Measurements from ENCODE around the gene SLC30A10. TPM values are rescaled to one million over a fixed set of nuclear protein-coding genes. Genes with fewer than 3 reads are reported as not detected.

SLC30A10 gene
- total RNA-seq, 1 experiment from 2014 or later = not detected

- TF ChIP-seq TCF7L2 (IDR thresholded peaks at IDR 0.05; ENCODE audit: low read depth, low read length) = no peak
- TF ChIP-seq POLR2AphosphoS5 (IDR thresholded peaks at IDR 0.05; ENCODE audit: low read depth, low read length) = no peak
- TF ChIP-seq, protein P1, sequence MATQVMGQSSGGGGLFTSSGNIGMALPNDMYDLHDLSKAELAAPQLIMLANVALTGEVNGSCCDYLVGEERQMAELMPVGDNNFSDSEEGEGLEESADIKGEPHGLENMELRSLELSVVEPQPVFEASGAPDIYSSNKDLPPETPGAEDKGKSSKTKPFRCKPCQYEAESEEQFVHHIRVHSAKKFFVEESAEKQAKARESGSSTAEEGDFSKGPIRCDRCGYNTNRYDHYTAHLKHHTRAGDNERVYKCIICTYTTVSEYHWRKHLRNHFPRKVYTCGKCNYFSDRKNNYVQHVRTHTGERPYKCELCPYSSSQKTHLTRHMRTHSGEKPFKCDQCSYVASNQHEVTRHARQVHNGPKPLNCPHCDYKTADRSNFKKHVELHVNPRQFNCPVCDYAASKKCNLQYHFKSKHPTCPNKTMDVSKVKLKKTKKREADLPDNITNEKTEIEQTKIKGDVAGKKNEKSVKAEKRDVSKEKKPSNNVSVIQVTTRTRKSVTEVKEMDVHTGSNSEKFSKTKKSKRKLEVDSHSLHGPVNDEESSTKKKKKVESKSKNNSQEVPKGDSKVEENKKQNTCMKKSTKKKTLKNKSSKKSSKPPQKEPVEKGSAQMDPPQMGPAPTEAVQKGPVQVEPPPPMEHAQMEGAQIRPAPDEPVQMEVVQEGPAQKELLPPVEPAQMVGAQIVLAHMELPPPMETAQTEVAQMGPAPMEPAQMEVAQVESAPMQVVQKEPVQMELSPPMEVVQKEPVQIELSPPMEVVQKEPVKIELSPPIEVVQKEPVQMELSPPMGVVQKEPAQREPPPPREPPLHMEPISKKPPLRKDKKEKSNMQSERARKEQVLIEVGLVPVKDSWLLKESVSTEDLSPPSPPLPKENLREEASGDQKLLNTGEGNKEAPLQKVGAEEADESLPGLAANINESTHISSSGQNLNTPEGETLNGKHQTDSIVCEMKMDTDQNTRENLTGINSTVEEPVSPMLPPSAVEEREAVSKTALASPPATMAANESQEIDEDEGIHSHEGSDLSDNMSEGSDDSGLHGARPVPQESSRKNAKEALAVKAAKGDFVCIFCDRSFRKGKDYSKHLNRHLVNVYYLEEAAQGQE (IDR thresholded peaks at IDR 0.05; ENCODE audit: insufficient read depth in 1 of 2, low read depth in 2 of 2, low read length in 1 of 2) = no peak
- no peak for TF ChIP-seq SIN3A (IDR thresholded peaks at IDR 0.05; ENCODE audit: borderline replicate concordance, insufficient read depth, low read depth, low read length)
- no peaks in the 10 kb centered on the region for H3K9me3 ChIP-seq (ENCODE audit: control insufficient read depth, insufficient read depth, low read depth, low read length)
- CTCF ChIA-PET = no interaction called here
- no peak for DNase-seq (ENCODE audit: low read depth, low spot score)
- H3K27ac ChIP-seq (ENCODE audit: low read length) = no peak overlapping the region
- in situ Hi-C loops (cut with HindIII; ENCODE audit: low pct_unique_long_range_greater_than_20kb, low sequenced_read_pairs) (no loop called here), intact Hi-C loops (cut with micrococcal nuclease; ENCODE audit: unreplicated experiment) (no loop called here)
- POLR2A ChIA-PET = no interaction called here
- no peaks in the 10 kb centered on the region; the same call in 1 of the 2 replicates for H3K36me3 ChIP-seq (ENCODE audit: control insufficient read depth, insufficient read depth, low read length)
- ATAC-seq = no peak
- peaks cover 8% of the 10 kb centered on the region for H3K27me3 ChIP-seq (ENCODE audit: control insufficient read depth, insufficient read depth, low read length)
- BruUV-seq (replicated peaks) = no TSS peak
- H3K4me1 ChIP-seq (ENCODE audit: control insufficient read depth, insufficient read depth, low read length) = no peaks in the 10 kb centered on the region
- H3K4me3 ChIP-seq (ENCODE audit: low read depth in 2 of 2, low read length in 2 of 2) = no peak overlapping the region
These were observed 17.4 kb upstream of the SLC30A10 start for GRCh38 chr1:219945795-219946194.

DNA sequence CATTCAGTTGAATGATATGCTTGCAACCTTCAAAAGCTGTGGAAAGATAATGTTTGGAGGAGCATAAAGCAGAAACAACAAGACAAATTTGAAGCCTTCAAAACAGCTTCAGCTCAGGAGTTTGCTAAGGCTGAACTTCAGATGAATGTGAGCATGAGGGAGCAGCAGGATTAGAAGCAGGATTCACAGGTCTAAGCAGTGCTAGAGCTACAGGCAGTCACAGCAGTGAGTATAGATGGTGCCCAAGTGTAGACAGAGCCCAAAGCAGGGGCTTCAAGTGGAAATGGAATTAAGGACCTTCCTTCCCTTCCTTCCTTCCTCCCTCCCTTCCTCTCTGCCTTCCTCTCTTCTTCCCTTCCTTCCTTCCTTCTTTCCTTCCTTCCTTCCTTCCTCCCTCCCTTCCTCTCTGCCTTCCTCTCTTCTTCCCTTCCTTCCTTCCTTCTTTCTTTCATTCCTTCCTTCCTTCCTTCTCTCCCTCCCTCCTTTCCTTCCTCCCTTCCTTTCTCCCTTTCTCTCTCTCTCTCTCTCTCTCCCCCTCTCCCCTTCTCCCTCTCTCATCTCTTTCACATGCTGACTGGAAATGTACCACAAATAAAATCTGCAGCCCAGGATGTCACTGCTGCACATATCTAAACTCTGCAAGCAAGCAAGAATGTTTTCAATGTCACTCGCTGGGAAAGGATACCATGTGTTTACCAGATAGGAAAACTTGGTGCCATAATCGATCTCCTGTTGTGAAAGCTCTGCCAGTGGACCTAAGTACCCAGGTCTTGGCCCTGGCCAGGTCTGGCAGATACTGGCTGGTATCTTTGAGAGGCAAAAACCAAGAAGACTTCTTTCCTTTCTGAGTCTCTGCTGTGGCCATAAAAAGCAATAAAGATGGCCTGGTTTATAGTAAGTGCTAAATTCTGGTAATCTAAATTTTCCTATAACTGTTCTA lies 13.1 kb upstream of the SLC30A10 start:
- intact Hi-C loops (cut with micrococcal nuclease; ENCODE audit: unreplicated experiment) (no loop called here), in situ Hi-C loops (cut with HindIII; ENCODE audit: low pct_unique_long_range_greater_than_20kb, low sequenced_read_pairs) (no loop called here)
- ChIA-PET CTCF (no interaction called here), POLR2A (no interaction called here)
- Histone ChIP-seq H3K4me3 (ENCODE audit: low read depth in 2 of 2, low read length in 2 of 2) (no peak overlapping the region), H3K4me1 (ENCODE audit: control insufficient read depth, insufficient read depth, low read length) (no peaks in the 10 kb centered on the region), H3K27ac (ENCODE audit: low read length) (no peak overlapping the region), H3K36me3 (ENCODE audit: control insufficient read depth, insufficient read depth, low read length) (no peaks in the 10 kb centered on the region; the same call in 1 of the 2 replicates), H3K27me3 (ENCODE audit: control insufficient read depth, insufficient read depth, low read length) (peaks cover 13% of the 10 kb centered on the region), H3K9me3 (ENCODE audit: control insufficient read depth, insufficient read depth, low read depth, low read length) (no peaks in the 10 kb centered on the region)
- DNase-seq (ENCODE audit: low read depth, low spot score) = no peak
- TF ChIP-seq CTCF (IDR thresholded peaks at IDR 0.05) (no peak), TCF7L2 (IDR thresholded peaks at IDR 0.05; ENCODE audit: low read depth, low read length) (no peak), SIN3A (IDR thresholded peaks at IDR 0.05; ENCODE audit: borderline replicate concordance, insufficient read depth, low read depth, low read length) (no peak), POLR2AphosphoS5 (IDR thresholded peaks at IDR 0.05; ENCODE audit: low read depth, low read length) (no peak)
- TF ChIP-seq, protein P1 (IDR thresholded peaks at IDR 0.05; ENCODE audit: insufficient read depth in 1 of 2, low read depth in 2 of 2, low read length in 1 of 2) = no peak
- no peak for ATAC-seq
- no TSS peak for BruUV-seq (replicated peaks)
